HepG2 (cell line): ENCODE measurements around the gene ULK4. TPM values are rescaled to one million over a fixed set of nuclear protein-coding genes. Genes with fewer than 3 reads are reported as not detected.
A peak's percentile ranks its signal among the peaks of the same experiment; 100 is the strongest.

Source experiments
- ATAC-seq: fragments of 200-7000 bp; cut with Tn5 transposase; 3 replicates; pipeline ENCODE4 v1.9.1; 2020; ENCODE audit warnings: mild to moderate bottlenecking, moderate library complexity
- BruUV-seq: library from RNA; stranded (reverse); fragments of 400-500 nt; replicated peaks from 2 replicates; lab custom pipeline; 2021; lab: Mats Ljungman, UMichigan
- CTCF ChIA-PET: fragments of 300-600 bp; formaldehyde crosslinking; extraction: SDS; loops from one replicate; lab custom pipeline; 2021; ENCODE audit warnings: low total read pairs, inconsistent platforms, low intra/inter-chr PET ratio; lab: Yijun Ruan, JAX
- POLR2A ChIA-PET: fragments of 350-600 bp; sonication (Branson Sonifier 250); formaldehyde crosslinking; loops from one replicate; lab custom pipeline; 2020; ENCODE audit warnings: antibody characterized with exemption, inconsistent platforms; lab: Yijun Ruan, JAX
- DNase-seq: peaks from one replicate; pipeline ENCODE4 v3.0.0-alpha.2; 2015; ENCODE audit warnings: low spot score
- FAIRE-seq: peaks from 3 replicates; lab custom pipeline; 2011; peaks lifted over from hg19 to GRCh38; lab: Jason Lieb, UNC
- H2AFZ ChIP-seq: one replicate; pipeline ENCODE4 v1.6.1; 2011; ENCODE audit warnings: low read length, inconsistent platforms
- H3K27ac ChIP-seq: fragments of 300-600 bp; 3 replicates; pipeline ENCODE4 v1.8.0; 2011; ENCODE audit warnings: mixed run types, mild to moderate bottlenecking, mixed read lengths, low read length, inconsistent platforms; ENCODE audit not compliant: insufficient read depth; ENCODE audit errors: extremely low read length
- H3K27me3 ChIP-seq, 2 experiments: fragments of 200-600 bp in 1 of 2; 2 replicates in 1 of 2; 3 replicates in 1 of 2; pipeline versions ENCODE4 v1.6.0 to v1.8.0; 2011; ENCODE audit warnings: low read length in 2 of 2, mild to moderate bottlenecking in 2 of 2, moderate library complexity in 2 of 2, inconsistent platforms in 1 of 2; ENCODE audit not compliant: insufficient read depth in 2 of 2, control insufficient read depth in 1 of 2
- H3K36me3 ChIP-seq, 2 experiments: fragments of 200-600 bp in 1 of 2; replicated peaks in 1 of 2; 2 replicates in 1 of 2; 3 replicates in 1 of 2; pipeline versions ENCODE4 v1.5.1 to v1.8.0; 2011; ENCODE audit warnings: low read length in 2 of 2, inconsistent platforms in 1 of 2; ENCODE audit not compliant: insufficient read depth in 2 of 2, control insufficient read depth in 1 of 2
- H3K4me1 ChIP-seq: 2 replicates; pipeline ENCODE4 v1.5.1; 2012; ENCODE audit warnings: low read length, inconsistent platforms; ENCODE audit not compliant: insufficient read depth
- H3K4me2 ChIP-seq: 2 replicates; pipeline ENCODE4 v1.6.0; 2011; ENCODE audit warnings: low read depth, low read length, inconsistent platforms
- H3K4me3 ChIP-seq, 3 experiments: fragments of 200-600 bp in 1 of 3; sonication (generic), shearing (Covaris generic) in 1 of 3; replicated peaks in 1 of 3; 2 replicates each; pipeline ENCODE4 v1.5.1; 2011 to 2016; ENCODE audit warnings: low read length in 3 of 3, inconsistent platforms in 2 of 3, low read depth in 2 of 3, mild to moderate bottlenecking in 2 of 3, control low read depth in 1 of 3, mixed read lengths in 1 of 3; ENCODE audit not compliant: insufficient read depth in 1 of 3
- H3K79me2 ChIP-seq: one replicate; pipeline ENCODE4 v1.6.1; 2011; ENCODE audit warnings: low read length, inconsistent platforms; ENCODE audit not compliant: insufficient read depth
- H3K9ac ChIP-seq: 2 replicates; pipeline ENCODE4 v1.6.0; 2011; ENCODE audit warnings: mild to moderate bottlenecking, low read depth, low read length, inconsistent platforms; ENCODE audit not compliant: insufficient read depth
- H3K9me3 ChIP-seq: 2 replicates; pipeline ENCODE4 v1.5.1; 2012; ENCODE audit warnings: mild to moderate bottlenecking, low read length
- H4K20me1 ChIP-seq: 2 replicates; pipeline ENCODE4 v1.6.0; 2011; ENCODE audit warnings: inconsistent platforms, mild to moderate bottlenecking, low read length, moderate library complexity; ENCODE audit not compliant: insufficient read depth
- GPBP1L1 ChIP-seq: sonication (generic); formaldehyde crosslinking; IDR thresholded peaks from 2 replicates; pipeline ENCODE4 v1.5.0; 2020; ENCODE audit warnings: mild to moderate bottlenecking, missing genetic modification reagents
- MAFK ChIP-seq, 2 experiments: IDR thresholded peaks in 1 of 2; conservative IDR thresholded peaks in 1 of 2; 2 replicates each; pipeline ENCODE4 v1.6.1; 2011; ENCODE audit warnings: improper control_type of control experiment in 2 of 2, low read length in 2 of 2
- ZNF646 ChIP-seq: sonication (generic); formaldehyde crosslinking; IDR thresholded peaks from 2 replicates; pipeline ENCODE4 v1.9.0; 2021; ENCODE audit warnings: mild to moderate bottlenecking, missing genetic modification reagents
- WGBS: methylation state at CpG from one replicate; pipeline ENCODE4 v1.1.6; 2017; ENCODE audit warnings: low lambda C conversion rate; 5-methylcytosine and 5-hydroxymethylcytosine counted together
- in situ Hi-C: cut with HindIII; loops from 2 replicates; pipeline ENCODE4 v1.10.0; 2017; ENCODE audit warnings: low pct_unique_long_range_greater_than_20kb; ENCODE audit not compliant: extremely low pct_ligation_motif_present
- intact Hi-C: fragments of 100-400 bp; cut with micrococcal nuclease; formaldehyde crosslinking; loops from one replicate; pipeline ENCODE4 v1.10.0; 2022; ENCODE audit not compliant: unreplicated experiment
- polyA plus RNA-seq, 8 experiments: library from polyadenylated mRNA; depleted of rRNA in 3 of 8; stranded (reverse) in 7 of 8; unstranded in 1 of 8; fragments of >200 nt; fragmentation: Illumina TruSeq in 4 of 8; extraction: Trizol in 4 of 8; gene quantifications; 2 replicates each; pipeline versions ENCODE4 v1.2.1 to v1.2.3, GENCODE V29; 2011 to 2016; ENCODE audit warnings: low read depth in 4 of 8, missing spikeins in 1 of 8, mixed read lengths in 1 of 8; ENCODE audit not compliant: insufficient read depth in 1 of 8
- total RNA-seq, 5 experiments: library from RNA; depleted of rRNA; stranded (reverse); fragments of >200 nt; fragmentation: Illumina TruSeq; extraction: Trizol; gene quantifications; 2 replicates each; pipeline ENCODE4 v1.2.3, GENCODE V29; 2016; ENCODE audit warnings: low read depth in 1 of 5

The ULK4 gene
- total and polyA plus RNA-seq, 2 of the 13 experiments (the other 11 are each of a cell fraction or from before 2014, with no cell fraction given): 6.7 to 11.8 TPM

GRCh38 chr3:41467481-41467880 is 494.4 kb downstream of the ULK4 start:
- no peak overlapping the region for H3K4me3 ChIP-seq
- H3K9ac ChIP-seq: no peak overlapping the region
- H3K36me3 ChIP-seq: no peaks in the 10 kb centered on the region
- no peaks in the 10 kb centered on the region for H3K4me1 ChIP-seq
- in situ Hi-C loops: no loop called here
- H3K79me2 ChIP-seq: no peaks in the 10 kb centered on the region
- no peaks in the 10 kb centered on the region for H4K20me1 ChIP-seq
- intact Hi-C loops: no loop called here
- peaks cover 21% of the 10 kb centered on the region; the same call in 1 of the 2 replicates for H3K9me3 ChIP-seq
- ATAC-seq (no peak), DNase-seq (no peak), FAIRE-seq (no peak)
- BruUV-seq: no TSS peak
- no peaks in the 10 kb centered on the region for H3K27me3 ChIP-seq
- ChIA-PET POLR2A (no interaction called here), CTCF (no interaction called here)
- 21% methylated on average over 1 of the region's 1 CpG for WGBS
- no peak overlapping the region for H3K4me2 ChIP-seq
- TF ChIP-seq GPBP1L1 (CRISPR knock-in tag) (no peak), ZNF646 (no peak), MAFK (conservative IDR thresholded peaks at IDR 0.05 in 1 of 2, IDR thresholded peaks at IDR 0.05 in 1 of 2; ENCODE audit: low read length in 2 of 2) (peak; percentile 8 to 28; a peak in 1 of 4 replicates)
- no peak overlapping the region for H3K27ac ChIP-seq
- H2AFZ ChIP-seq: no peak overlapping the region
